GM21737 (cell line): ENCODE results near the gene MAPKAP1.
A peak's percentile ranks its signal among the peaks of the same experiment; 100 is the strongest.

Experiments
- ATAC-seq: cut with Tn5 transposase; IDR thresholded peaks from one replicate; pipeline ENCODE4 v1.9.1; 2021; ENCODE audit warnings: mild to moderate bottlenecking, moderate library complexity; ENCODE audit not compliant: unreplicated experiment

MAPKAP1 gene

GRCh38 chr9:125540497-125540896 is 166.5 kb downstream of the MAPKAP1 start:
- ATAC-seq: no peak

GRCh38 chr9:125538092-125538473 is 168.9 kb downstream of the MAPKAP1 start:
- no peak for ATAC-seq

- no peak for ATAC-seq
These were observed 169.4 kb downstream of the MAPKAP1 start for GRCh38 chr9:125537442-125538091.

GRCh38 chr9:125536776-125537175 is 170.2 kb downstream of the MAPKAP1 start:
- no peak for ATAC-seq

GRCh38 chr9:125536167-125536772 is 170.7 kb downstream of the MAPKAP1 start:
- no peak for ATAC-seq

GRCh38 chr9:125534971-125535701 is 171.9 kb downstream of the MAPKAP1 start:
- ATAC-seq: no peak

- no peak for ATAC-seq
These were observed 174.0 kb downstream of the MAPKAP1 start for GRCh38 chr9:125532812-125533594.

GRCh38 chr9:125532412-125532811 is 174.6 kb downstream of the MAPKAP1 start:
- no peak for ATAC-seq

GRCh38 chr9:125529589-125530515 is 177.2 kb downstream of the MAPKAP1 start:
- ATAC-seq: peak; percentile 63

GRCh38 chr9:125529107-125529506 is 177.9 kb downstream of the MAPKAP1 start:
- ATAC-seq: no peak

GRCh38 chr9:125527471-125528002 is 179.5 kb downstream of the MAPKAP1 start:
- ATAC-seq: no peak

GRCh38 chr9:125525921-125526631 is 180.9 kb downstream of the MAPKAP1 start:
- no peak for ATAC-seq

GRCh38 chr9:125524583-125525355 is 182.2 kb downstream of the MAPKAP1 start:
- no peak for ATAC-seq

- ATAC-seq: no peak
These were observed 183.3 kb downstream of the MAPKAP1 start for GRCh38 chr9:125523681-125524080.

GRCh38 chr9:125522328-125522725 is 184.7 kb downstream of the MAPKAP1 start:
- ATAC-seq: no peak

- ATAC-seq: no peak
These were observed 185.3 kb downstream of the MAPKAP1 start for GRCh38 chr9:125521462-125522327.

GRCh38 chr9:125519734-125520133 is 187.3 kb downstream of the MAPKAP1 start:
- no peak for ATAC-seq

GRCh38 chr9:125517577-125517976 is 189.4 kb downstream of the MAPKAP1 start:
- no peak for ATAC-seq
